22Rv1 (cell line): Measurements from ENCODE around the gene UNC93B1.

Experiments
- CTCF ChIP-seq: fragments of 450-650 bp; IDR thresholded peaks from 2 replicates; pipeline ENCODE4 v1.5.1; 2017; ENCODE audit warnings: mild to moderate bottlenecking
- ZFX ChIP-seq: fragments of 450-650 bp; IDR thresholded peaks from 2 replicates; pipeline ENCODE4 v1.6.1; 2017; ENCODE audit warnings: antibody characterized with exemption, borderline replicate concordance

GRCh38 chr11:68022531-68022930 is 18.6 kb upstream of the UNC93B1 start:
- TF ChIP-seq CTCF = no peak
- TF ChIP-seq ZFX = no peak
